ENCODE results near the gene MACROD2.

MACROD2 gene

DNA sequence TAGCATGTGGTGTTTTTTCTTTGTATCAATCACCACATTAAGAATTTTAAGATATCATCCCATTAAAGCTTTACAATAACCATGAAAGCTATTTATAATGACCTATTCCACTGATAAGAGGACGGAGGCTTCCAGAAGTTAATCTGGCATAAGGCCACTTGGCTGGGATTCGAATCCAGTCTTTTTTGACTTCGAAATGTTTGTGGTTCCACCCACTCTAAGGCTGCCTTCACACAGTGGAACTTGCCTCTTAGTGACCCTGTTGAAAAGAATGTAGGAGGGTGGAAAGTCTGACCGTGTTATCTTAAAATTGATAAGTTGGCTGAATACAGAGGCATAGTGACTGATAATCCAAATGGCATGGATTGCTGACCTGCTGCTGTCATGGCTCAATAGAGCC is 1618.2 kb downstream of the MACROD2 start:
- DNase-seq (ENCODE audit: low read depth in 2 of 2) = no peak

DNA sequence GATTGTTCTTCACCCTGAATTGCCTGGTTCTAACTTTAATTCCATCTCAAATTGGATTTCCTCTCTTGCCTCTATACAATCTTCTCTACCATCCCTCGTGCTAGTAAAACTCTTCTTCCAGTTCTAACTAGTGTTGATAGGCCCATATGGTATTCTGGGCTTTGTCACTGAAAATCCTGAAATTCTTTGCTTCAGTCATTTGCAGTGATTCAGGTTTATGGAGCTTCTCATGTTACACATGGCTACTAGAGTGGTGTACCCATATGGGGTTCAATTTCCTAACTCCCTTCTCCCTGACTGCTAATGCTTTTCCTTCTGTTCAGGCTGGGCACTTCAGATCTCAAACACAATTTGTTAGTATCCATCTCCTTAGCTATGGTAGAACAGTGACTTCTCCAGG is 1621.3 kb downstream of the MACROD2 start:
- no peak for DNase-seq (ENCODE audit: low read depth in 2 of 2)

DNA sequence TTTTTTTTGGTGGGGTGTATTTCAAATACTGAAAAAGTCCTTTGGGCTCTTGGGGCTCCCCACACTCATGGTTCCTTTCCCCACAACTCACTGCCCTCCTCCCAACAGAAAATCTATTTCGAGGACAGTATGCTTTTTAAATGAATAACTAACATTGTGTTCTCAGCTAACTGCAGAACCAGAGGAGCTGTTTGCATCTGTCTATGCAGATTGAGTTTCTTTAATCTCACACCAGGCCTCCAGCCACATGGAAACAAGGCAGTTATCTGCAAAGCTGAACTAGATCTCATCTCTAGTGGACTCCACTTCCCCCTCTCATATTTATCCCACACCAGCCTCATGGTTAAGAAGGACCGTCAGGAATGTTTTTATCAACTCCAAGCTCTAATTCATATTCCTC is 1622.8 kb downstream of the MACROD2 start:
- no peak for DNase-seq (ENCODE audit: low read depth in 2 of 2)

DNA sequence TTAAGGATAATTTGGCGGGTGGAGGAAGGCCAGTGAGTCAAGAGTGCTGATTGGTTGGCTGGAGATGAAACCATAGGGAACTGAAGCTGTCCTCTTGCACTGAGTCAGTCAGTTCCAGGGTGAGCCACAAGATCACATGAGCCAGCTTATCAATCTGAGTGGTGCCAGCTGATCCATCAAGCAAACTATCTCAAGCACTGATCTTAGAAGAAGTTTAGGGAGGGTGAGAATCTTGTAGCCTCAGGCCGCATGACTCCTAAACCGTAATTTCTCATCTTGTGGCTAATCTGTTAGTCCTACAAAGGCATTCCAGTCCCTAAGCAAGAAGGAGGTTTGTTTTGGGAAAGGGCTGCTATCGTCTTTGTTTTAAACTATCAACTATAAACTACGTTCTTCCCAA is 1623.6 kb downstream of the MACROD2 start:
- DNase-seq (ENCODE audit: low read depth in 2 of 2) = no peak

DNA sequence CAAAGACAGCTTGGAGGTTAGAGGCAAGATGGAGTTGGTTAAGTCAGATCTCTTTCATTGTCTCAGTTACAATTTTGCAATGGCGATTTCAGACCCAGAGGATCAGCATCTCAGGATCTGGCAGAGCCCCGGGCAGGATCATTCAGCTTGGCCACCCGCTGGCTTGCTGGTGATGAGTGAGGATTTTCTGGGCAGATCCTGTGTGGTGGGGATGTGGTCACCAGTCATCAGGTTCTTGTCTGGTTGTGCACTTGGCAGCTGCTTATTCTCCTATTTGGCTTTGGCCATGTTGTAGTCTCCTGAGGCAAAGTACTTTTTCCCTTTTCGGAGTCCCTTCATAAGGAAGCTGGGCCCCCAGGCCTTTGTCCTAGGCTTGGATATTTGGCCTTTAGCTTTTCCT is 1624.0 kb downstream of the MACROD2 start:
- no peak for DNase-seq (ENCODE audit: low read depth in 2 of 2)

DNA sequence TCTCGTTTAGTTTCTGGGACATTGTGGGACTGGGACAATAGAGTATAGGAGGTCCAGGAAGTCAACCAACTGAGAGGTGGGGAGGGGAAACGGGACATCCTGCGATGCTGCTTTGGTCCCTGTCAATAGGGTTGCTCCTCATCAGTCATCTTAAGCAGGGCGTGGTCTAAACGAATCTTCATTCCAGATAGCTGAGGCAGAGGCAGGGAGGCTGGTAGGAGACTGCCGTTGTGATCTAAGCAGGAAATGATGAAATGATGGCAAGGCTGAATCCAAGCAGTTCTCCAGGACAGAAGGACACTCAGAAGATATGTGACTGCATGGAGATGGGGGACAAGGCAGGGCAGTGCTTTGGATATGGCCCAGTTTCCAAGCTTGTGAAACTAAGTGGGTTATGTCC is 1624.5 kb downstream of the MACROD2 start:
- no peak for DNase-seq (ENCODE audit: low read depth in 2 of 2)

DNA sequence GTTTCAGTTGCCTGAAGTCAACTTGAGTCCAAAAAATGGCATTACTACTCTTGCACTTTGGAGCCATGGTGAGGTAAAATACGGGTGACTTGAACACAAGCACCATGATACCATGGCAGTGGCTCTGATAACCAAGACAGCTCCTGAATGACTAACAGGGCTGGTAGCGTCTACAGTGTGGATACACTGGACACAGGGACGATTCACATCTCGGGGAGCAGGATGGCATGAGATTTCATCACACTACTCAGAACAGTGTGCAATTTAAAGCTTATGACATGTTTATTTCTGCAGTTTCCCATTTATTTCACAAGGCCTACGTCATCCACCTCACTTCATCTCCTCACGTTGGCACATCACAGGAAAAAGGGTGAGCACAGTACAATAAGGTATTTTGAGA is 1627.1 kb downstream of the MACROD2 start:
- no peak for DNase-seq (ENCODE audit: low read depth in 2 of 2)

DNA sequence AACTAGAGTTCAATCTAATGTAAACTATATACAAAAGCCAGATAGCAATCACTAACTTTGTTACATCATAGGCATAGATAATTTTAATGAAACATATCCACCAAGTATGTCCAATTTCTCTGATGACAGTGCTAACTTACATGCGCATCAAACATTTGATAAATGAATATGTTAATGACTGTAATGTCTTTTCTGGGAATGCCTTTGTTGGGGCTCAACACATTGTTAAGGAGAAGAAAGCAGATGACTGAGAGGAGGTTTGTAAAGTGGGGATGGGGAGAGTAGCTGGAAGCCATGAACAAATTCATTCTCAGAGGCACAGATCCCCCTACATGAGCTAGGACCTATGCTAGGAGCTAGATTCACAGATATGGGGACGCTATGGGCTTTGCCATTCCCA is 1627.9 kb downstream of the MACROD2 start:
- no peak for DNase-seq (ENCODE audit: low read depth in 2 of 2)

DNA sequence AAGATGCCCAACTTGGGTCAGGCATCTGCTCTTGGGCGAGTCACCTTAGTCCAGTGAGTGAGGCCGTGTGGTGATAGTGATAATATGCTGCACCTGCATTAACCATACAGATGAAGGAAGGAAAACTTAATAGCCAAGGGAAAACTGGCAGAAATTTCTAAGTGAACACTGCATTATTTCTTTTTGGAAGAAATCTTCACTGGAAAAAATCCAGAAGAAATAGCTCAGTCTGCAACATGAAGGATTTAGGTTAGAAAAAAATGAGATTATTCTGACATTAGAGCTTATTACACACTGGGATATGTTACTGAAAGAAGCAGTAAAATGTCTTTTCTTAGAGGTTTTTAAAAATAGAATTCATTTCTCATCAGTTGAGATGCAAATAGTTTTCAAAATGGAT is 1630.7 kb downstream of the MACROD2 start:
- no peak for DNase-seq (ENCODE audit: low read depth in 2 of 2)

DNA sequence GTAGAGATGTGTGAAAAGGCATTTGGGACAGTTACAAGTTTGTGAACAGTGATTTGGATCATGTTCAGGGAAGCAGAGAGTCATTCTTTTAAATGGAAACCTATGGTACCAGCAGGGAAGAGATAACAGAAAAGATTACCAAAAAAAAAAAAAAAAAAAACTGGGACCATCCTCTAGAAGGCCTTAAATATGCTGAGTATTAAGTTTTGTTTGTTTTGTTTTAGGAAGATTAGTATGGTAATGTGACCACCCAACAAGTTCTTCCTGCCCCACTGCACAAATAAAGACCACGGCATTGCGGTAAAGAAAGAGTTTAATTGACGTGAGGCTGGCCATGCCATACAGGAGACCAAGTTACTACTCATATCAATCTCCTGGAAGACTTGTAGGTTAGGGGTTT is 1631.8 kb downstream of the MACROD2 start:
- no peak for DNase-seq (ENCODE audit: low read depth in 2 of 2)

DNA sequence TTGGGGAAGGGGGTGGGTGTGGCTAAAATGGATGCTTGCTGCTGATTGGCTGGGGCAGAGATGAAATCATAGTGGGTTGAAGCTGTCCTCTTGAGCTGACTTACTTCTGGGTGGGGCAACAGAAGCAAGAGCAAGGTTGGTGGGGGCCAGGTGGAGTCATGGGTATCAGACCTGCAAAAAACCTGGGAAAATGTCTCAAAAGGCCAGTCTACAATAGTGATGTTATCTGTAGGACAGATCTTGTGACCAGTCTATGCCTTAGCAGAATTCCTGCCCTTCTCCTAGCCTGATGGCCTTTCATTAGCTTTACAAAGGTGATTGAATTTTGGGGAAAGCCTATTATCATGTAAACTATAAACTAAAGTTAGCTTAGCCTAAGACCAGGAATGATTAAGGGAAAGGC is 1632.2 kb downstream of the MACROD2 start:
- no peak for DNase-seq (ENCODE audit: low read depth in 2 of 2)

DNA sequence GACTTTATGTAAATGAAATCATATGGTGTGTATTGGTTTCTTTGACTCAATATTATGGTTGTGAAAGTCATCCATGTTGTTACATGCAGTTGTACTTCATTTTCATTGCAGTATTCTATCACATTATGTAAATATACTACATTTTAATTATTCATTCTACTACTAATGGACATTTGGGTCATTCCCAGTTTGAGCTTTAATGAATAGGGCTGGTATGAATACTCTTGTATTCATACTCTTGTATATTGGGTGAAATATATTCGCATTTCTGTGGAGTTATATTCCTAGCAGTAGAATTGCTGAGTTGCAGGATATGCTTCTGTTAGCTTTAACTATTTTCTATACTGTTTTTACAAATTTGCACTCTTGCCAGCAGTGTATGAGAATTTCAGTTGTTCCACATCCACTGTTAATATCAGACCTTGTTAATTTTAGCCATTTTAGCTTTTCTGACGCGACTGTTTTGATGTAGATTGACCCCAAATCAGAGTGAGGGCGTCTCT is 1633.6 kb downstream of the MACROD2 start:
- no peak for DNase-seq (ENCODE audit: low read depth in 2 of 2)

DNA sequence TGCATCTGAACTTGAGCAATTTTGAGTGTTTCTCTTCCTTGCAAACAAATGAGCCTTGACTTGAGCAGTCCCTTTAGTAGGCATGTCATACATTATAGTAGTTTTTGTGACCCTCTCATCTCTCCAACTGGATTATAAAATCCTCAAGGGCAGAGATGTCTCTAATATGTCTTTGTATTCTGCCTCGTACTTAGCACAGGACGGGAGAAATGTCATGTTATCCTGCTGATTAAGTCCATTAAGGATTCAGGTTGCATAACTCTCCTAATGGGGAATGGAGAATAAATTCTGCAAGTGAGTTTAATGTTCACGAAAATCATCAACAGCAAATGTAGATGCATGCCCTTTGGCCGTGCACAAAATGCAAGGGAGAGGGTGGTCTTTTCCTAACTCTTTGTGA is 1635.0 kb downstream of the MACROD2 start:
- no peak for DNase-seq (ENCODE audit: low read depth in 2 of 2)

DNA sequence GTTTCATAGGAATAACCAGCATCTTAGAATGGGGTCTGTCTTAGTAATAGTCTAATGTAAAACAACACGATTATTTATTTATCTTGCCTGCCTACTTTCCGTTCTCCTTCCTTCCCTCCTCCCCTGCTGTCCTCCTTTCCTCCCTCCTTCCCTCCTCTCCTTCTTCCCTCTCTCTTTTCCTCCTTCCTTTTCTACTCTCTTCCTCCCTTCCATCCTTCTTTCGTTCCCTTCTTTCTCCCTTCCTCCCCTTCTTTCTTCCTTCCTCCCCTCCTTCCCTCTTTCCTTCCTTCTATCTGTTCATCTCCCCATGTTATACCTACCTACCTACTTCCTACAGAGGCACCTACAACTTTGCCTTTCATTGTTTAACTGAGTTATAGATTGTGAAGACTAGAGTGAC is 1637.4 kb downstream of the MACROD2 start:
- no peak for DNase-seq (ENCODE audit: low read depth in 2 of 2)

DNA sequence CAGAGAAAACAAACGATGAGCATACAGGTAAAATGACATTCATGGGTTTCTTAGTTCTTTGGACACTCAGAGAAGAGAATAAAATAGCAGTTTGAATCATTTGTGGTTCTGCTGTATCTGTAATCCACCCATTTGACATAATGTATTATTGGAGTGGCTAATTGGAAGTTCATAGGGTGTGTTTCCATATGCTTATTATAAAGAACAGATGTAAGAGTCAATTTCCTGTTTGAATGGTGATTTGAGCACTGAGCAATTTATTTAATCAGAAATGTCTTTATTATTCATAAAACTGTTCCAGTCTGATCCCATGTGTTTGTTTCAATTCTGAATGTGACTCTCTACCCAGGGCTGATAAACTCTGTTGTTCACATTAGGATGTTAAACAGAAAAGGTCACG is 1638.8 kb downstream of the MACROD2 start:
- no peak for DNase-seq (ENCODE audit: low read depth in 2 of 2)

DNA sequence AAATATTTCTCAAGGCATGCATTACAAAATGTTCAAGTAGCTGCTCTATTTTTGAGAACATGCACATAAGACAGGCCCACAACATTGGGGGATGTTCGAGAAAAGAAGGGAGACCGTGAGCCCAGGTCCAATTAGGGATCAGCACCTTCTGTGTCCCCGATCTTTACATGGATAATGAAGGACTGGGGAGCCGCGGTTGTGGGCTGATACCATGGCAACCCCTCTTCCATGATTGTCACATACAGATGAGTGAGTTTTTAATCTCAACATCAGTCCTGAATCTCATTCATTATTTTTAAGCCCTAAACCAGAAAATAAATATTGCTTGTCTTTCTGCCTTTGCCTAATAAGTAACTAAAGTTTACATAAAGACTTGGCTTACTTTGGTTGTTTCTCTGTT is 1642.2 kb downstream of the MACROD2 start:
- no peak for DNase-seq (ENCODE audit: low read depth in 2 of 2)

DNA sequence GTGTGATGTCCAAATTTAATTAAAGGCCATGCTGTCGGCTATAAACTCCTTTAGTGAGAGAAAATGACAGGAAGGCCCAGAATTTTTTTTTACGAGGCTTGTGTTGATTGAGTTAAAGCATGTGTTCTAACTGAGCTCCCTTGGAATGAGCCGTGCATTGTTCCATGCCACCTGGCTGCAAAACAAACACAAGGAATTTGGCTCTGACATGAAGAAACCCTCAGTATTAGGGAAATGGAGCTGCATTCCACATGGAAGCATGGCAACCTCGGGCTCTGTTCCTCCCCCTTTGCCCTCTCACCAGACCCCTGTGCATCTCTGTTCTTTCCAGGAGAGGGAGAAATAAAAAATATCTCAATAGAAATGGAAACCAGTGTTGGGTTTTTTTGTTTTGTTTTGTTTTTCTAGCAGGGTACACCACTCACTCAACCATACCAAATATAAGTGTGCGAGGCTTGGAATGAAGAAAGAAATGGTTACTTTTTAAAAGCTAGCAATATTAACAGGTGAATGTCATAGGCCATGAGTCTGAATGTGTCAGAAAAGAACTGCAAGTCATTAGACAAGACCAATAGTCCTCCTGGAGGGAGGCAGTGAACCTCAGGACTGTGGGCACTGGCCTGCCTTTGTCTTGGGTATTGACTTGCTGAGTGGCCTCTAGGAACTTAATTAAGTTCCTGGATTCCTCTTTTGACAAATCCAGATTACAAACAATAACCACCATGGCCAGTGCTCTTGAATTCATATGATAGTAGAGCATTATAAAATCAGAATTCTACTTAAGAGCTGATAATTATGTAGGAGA is 1642.8 kb downstream of the MACROD2 start:
- DNase-seq (ENCODE audit: low read depth in 2 of 2) = no peak

DNA sequence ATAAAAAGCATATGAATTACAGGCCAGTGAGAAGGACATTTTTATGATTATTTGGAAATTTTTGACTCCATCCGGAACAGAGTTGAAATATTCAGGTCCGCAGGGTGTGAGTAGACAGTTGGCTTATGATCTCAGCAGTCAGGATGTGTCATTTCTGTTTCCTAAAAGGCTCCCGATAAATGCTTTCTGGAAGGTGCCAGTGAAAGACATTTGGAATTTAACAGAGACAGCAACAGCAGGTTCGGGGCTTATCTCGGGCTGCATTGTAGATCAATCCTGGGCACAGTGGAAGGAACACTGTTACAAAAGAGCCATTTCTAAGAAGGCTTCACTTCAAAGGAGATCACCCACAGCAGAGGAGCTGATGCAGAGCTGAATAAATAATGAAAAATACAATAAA is 1643.5 kb downstream of the MACROD2 start:
- DNase-seq (ENCODE audit: low read depth in 2 of 2) = no peak

DNA sequence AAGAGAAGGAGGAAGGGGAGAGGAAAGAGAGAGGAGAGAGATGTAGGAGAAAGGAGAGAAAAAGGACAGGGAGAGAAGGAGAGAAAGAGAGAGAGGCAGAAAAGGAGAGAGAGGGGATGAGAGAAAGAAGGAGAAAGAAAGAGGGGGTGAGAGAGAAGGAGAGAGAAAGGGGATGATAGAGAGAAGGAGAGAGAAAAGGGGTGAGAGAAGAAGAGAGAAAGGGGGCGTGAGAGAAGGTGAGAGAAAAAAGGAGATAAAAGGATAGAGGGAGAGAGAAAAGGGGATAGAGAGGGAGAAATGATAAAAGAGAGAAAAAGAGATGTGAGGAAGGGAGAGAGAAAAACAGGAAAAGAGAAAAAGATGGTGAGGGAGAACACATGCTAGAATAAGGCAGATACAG is 1644.5 kb downstream of the MACROD2 start:
- no peak for DNase-seq (ENCODE audit: low read depth in 2 of 2)

DNA sequence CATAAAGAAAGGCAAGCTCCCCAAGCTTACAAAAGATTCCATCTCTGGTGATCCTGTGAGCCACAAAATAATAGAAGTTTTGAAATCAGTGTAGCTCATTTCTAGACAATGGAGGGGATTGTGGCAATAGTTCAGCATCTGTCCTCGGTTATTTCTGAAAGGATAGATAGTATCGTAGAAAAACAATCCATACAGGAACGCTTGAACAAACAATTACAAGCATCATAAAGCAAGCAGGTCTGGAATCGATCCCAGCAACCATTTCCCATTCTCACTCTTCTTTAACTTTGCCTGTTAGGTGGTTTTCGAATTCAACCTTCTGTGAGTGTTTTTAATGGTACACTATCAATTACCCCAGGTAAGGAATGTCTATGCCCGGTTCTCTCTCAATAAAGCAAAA is 1646.8 kb downstream of the MACROD2 start:
- no peak for DNase-seq (ENCODE audit: low read depth in 2 of 2)

DNA sequence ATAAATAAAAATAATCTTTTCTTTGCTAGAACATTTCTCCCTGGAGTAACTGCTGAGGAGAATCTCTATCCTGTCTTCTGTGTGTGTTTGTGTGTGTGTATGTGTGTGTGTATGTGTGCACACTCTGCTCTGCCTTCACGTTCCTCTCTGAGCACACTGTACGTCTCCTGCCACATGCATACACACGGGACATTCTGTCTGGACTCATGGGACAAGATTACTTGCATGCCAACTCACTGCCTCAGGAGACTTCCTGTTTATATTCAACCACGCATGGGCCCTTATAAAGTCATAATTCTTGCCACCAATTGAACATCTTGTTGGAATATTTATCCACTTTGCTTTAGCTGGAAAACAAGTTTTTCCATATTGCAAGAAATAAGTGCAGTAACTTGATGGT is 1647.4 kb downstream of the MACROD2 start:
- no peak for DNase-seq (ENCODE audit: low read depth in 2 of 2)

DNA sequence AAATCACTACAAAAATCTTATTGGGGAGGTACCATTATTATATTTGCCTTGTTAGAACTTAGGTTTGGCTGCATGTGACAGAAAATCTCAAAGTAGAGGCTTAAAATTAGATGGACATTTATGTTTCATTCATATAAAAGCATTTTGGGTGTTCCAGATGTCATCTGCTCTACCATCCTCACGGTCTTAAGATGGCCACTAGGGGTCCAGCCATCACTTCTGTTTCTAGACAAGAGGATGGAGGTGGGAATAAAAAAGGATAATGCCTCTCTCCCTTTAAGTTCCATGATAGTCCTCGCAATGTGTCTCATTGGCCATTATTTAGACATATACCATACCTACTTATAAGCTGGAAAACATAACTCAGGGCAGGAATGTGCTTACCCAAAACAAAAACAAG is 1648.4 kb downstream of the MACROD2 start:
- DNase-seq (ENCODE audit: low read depth in 2 of 2) = no peak

DNA sequence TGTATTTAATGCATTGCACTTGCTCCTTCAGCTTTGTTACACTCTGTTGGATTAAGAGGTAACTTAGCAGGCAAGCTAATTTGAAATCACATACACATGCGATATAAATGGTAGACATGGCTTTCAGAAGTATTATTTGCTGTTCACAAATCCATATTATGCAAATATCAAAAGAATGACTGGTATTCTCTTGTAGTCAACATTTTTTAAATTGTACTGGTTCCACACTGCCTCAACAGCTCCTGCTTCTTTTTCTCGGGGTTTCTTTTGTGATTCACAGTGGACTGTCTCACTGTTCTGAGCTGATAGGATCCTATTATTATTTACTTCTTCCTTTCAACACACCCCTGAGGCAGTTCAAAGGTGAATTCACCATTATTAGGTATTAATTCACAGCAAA is 1650.5 kb downstream of the MACROD2 start:
- no peak for DNase-seq (ENCODE audit: low read depth in 2 of 2)
